Left forelimb (tissue), 1 donor: ENCODE results near the gene CTIF.

Source experiments
- DNase-seq: peaks from one replicate; pipeline ENCODE4 v3.0.0-alpha.2; 2018; ENCODE audit warnings: low spot score

The CTIF gene

DNA sequence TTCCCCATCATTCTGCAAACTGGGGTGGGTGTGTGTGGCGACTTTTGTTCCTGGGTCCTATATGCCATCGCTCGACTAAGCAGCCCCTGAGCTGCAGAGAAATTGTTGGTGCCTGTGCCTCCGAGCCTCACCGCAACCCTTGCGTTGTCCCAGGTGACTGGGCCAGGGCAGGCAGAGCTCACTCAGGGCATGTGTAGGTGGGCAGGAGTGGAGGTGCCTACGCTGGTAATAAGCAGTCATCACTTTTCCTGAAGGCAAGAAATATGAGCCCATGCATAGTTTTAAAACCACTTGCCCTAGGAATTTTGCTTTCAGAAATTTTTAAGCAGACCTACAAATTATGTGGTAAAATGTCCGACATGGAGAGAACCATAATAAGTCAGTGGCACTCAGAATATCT, 214.1 kb downstream of the CTIF start:
- no peak for DNase-seq

DNA sequence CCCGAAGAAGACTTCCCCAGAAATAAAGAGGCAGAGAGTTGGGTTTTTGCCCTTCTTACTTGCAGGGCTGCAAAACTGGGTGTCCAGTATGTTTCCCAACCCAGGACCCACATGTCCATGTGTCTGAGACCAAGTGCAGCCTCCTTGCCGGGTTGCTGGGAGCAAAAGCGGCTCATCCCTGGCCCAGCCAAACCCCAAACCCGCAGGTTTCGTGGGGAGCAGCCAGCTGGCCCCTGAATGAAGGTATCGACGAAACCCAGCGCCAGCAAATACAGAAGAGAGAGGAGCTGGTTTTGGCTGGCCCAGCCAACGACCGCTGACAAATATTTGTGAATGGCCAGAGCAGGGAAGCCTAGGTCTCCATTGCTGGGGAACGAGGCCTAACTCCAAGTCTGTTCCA, 214.9 kb downstream of the CTIF start:
- DNase-seq, result no peak

DNA sequence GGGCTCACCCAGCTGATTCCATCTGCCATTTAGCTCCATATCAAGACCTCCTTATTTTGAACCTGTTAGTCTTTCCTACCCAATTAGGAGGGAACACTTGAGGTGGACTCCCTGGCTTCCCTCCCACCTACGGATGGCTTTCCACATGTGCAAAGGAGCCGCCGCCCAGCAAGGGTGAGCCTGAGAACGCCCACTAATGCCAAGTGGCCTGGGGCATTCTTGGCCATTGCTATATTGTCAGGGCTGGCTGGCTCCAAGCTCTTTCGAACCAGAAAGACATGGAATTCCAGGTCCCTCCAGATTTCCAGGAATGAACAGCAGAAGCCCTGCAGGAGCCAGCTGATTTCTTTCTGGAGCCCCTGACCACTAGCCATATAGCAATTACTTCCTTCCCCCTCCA, 215.7 kb downstream of the CTIF start:
- DNase-seq, result no peak

DNA sequence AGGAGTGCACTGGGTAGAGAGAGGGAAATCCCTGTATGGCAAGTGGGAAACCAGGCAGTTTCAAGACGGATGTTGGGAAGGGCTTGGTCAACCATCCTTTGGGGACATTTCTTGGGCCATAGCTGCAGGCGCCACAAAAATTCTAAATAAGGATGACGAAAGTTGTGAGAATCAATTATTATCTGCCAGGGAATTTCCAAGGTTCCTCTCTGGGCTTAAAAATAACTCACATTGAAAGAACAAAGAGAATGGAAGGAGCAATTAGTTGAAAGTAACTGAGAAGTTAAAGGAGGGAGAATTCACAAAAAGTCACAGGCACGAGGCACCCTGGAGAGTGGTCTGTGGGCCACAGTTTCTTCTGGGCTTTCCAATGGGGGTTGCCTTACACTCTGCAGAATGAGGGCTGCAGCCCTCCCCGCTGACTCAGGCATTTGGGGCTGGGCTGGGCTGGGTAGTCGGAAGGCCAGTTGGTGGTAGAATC, 216.2 kb downstream of the CTIF start:
- DNase-seq, result no peak

- DNase-seq, result no peak
Observed at GRCh38 chr18:48756511-48757226, 217.8 kb downstream of the CTIF start.

DNA sequence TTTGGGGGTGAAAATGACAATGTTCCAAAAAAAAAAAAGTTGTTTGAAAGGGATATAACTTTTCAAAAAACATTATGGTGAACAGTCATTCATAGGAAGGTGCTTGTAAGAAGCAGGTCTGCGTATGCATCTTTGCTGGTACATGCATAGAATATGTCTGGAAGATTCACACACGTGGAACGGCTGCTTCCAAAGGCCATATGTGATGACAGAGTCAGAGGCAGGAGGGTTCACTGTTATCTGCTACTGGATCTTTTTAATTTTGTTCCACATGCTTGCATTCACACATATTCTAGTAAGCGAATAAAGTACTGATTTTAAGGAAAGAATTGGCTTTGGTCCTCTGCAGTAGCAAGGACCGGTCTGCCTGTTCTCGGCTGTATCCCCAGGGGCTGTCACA, 218.5 kb downstream of the CTIF start:
- DNase-seq, result no peak

DNA sequence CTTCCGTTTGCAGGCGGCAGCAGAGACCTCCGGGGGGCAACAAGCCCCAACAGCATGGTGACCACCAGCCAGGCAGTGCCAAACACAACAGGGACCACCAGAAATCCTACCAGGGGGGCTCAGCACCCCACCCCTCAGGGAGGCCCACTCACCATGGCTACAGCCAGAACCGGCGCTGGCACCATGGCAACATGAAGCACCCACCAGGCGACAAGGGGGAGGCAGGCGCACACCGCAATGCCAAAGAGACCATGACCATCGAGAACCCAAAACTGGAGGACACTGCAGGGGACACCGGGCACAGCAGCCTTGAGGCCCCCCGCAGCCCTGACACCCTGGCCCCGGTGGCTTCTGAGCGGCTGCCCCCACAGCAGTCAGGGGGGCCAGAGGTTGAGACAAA, 219.1 kb downstream of the CTIF start:
- no peak for DNase-seq

DNA sequence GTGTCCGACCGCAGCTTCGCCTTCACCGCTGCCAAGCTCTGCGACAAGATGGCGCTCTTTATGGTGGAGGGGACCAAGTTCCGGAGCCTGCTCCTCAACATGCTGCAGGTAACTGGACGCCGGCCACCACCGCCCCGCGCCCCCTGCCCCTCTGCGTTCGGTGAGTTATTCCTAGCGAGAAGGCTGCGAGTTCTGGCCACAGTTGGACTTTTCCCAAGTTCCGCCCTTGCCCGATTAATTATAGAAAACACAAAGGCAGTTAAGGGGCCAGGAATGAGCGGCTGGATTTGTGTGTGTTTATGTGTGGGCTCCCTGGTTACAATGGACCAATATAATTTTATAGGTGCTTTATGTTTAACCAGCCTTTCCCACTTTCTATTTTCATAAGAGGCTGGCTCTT, 222.8 kb downstream of the CTIF start:
- DNase-seq, result no peak

DNA sequence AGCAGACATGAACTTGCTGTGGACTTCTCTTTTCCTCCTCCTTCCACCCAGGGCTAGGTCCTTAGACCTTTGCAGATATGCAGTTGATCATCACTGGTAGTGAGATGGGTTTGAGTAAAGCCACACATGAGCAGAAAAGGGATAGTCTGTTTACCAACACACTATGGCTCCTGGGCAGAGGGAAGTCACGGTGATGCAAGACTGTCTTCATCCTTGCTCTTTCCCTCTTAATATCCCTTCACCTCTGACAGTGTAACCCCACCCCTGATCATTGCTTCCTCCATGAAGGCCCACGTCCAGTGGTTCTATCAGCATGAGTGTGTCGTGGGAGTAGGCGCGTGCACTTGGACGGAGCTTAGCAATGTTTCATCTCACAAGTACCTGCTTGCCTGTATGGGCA, 223.2 kb downstream of the CTIF start:
- no peak for DNase-seq

DNA sequence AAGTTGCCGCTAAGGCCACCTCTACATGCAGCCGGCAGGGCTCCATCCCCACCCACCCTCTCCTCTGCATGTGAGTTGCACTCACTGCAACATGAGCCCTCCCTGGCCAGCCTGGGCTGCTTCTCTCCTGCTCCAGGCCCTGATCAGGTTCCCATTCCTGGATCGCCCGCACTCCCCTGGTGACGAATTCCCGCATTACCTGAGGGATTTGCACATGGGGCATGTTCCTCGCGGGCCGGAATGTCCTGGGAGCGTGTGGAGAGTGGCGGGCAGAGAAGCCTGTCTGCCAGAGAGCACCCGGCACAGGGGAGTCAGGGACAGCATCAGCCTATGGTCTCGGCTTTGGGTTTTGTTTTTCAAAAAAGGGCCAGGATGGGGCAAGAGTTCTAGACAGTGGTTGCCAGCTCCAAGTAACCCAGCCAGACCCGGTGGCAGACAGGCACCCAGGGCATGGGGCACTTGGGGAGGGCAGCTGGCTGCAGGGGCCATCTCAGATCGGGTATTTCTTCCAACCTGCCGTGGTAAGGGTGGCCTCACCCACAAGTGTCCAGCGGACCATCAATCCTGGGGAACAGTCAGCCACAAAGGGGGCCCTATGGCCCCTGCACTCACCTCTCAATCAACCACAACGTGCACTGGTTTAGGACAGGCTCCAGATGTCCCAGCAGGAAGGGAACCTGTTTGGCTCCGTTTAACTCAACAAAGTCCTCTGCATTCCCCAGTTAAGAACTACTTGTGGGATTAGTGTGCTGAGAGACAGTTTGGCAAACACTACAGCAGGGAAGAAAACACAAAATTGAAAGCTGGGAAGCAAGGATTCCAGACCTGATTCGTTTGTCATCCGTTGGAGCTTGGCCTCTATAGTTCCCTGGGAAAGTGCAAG, 224.2 kb downstream of the CTIF start:
- DNase-seq, result no peak

DNA sequence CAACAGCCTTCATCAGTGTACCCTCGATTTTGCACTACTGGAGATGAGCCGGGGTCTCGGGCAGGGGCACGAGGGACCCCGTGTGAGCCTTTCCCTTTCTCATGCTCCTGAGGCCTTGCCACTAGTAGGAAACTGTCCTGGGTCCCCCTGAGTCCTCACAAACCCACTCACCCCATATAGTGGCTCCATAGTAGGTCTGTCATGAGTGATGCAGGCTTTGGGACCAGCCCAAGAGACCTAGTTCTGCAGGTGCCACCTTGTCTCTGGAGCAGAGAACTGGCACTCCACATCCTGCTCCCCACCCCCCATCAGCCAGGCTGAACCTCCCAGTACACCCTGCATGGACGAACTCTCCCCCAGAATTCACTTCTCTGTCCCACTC, 224.9 kb downstream of the CTIF start:
- no peak for DNase-seq

- no peak for DNase-seq
Observed at GRCh38 chr18:48765053-48765452, 226.2 kb downstream of the CTIF start.

- DNase-seq, result no peak
Observed at GRCh38 chr18:48766026-48766425, 227.2 kb downstream of the CTIF start.

- no peak for DNase-seq
Observed at GRCh38 chr18:48766487-48766886, 227.7 kb downstream of the CTIF start.

GRCh38 chr18:48767090-48767690, 228.4 kb downstream of the CTIF start:
- DNase-seq, result no peak

DNA sequence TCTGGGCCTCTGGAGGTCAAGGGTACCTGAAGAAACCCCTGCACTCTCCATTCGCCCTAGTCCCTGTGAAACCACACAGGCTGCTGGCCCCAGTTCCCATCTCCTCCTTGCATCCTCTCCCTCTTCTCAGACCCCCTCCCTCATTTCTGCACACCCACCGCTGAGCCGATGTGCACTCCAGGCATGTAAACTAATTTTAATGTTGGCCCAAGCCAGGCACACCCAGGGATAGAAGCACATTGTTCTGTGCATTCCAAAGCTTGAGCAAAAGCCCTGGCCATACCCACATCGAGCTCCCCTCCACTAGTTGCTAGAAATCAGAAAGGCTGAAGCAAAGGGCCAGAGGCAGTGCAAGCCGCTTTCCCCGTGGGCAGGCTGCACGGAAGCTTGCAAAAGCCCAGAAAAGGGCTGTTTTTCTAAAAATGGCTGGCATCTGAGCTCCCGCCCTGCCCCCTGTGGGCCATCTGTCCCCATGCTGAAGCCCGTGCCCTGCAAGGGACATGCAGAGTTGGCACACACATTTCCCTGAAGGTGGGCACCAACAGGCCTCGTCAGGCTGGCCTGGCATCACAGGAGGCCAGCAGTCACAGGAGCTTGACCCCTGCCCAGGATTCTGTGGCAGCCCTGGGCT, 230.3 kb downstream of the CTIF start:
- no peak for DNase-seq

DNA sequence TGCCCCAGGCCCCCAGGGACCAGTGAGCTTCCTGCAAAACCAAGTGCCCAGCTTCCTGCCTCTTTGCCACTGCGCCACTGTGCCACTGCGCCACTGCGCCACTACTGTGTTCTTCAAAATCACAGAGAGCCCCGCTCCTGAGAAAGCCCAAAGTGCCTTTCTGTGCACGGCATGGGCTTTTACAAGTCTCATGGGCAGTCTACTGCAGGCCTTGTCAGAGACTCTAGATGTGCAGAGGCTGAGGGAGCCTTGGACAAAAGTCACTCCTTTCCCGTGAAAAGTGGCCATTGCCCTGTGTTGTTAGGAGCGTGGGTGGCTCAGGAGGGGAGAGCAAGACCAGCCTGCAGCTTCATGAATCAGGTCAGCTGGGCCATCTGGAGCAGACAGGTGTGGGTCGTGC, 231.4 kb downstream of the CTIF start:
- no peak for DNase-seq

GRCh38 chr18:48771641-48772375, 233.0 kb downstream of the CTIF start:
- no peak for DNase-seq

- DNase-seq, result no peak
Observed at GRCh38 chr18:48772457-48772856, 233.6 kb downstream of the CTIF start.

DNA sequence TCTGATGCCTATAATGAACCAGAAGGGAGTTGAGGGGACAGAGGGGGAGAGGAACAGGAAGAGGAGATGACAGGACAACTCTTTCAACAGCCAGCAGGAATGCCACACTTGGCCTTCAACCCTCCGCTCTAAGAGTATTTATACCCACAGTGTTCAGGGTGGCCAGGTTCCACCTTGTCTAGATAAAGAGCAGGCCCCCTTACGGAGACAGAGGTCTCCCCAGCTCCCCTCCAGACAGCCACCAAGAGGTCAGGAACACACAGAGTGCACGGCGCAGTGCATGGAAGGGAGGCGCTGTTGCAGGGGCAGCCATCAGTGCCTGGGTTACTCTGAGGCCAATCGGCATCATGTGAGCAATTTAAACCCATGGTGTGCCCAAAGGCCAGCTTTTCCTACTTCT, 235.0 kb downstream of the CTIF start:
- DNase-seq, result no peak

- no peak for DNase-seq
Observed at GRCh38 chr18:48774941-48775340, 236.1 kb downstream of the CTIF start.
